ENCODE data around the gene ZBTB43. TPM values are rescaled to one million over a fixed set of nuclear protein-coding genes. Genes with fewer than 3 reads are reported as not detected.
A peak's percentile ranks its signal among the peaks of the same experiment; 100 is the strongest.

ZBTB43 gene
- total RNA-seq, 2 donors from 2014 or later: 17.4 to 24.2 TPM

DNA sequence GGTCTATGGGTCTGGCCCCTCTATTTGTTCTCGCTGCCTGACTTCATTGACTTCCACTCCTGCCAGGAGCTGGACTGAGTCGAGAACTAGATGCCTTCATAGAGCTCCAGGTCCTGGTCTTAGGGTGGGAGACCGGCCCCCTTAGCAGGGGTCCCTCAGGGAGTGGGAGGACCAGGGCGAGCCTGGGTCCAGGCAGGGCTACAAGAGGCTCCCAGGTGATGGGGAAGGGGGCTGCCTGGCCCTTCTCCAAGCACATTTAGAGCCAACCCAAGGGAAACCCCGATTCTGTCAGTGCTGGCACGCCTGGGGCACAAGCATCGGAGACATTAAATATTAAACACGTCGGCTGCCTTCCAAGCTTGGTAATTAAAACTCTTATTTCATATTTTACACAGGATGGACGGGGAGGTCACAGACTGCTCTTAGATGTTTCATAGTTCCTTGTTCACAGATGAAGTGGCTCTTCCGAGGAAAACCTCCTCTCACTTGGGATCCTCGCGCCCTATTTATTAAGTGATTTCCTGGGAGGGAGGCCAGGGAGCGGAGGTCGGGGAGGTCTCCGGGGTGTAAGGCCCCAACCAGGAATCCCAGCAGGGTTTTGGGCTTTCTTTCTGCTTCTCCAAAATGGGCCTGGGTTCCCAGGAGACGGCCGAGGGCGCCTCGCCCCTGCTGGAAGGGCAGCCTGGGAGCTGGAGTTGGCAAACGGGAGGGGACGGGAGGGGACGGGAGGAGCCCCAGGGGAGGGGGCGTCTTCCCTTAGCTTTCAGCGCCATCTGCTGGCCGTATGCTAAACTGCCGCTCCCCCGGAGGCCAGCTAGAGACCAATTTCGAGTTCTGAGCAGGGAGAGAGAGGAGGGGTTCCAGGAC, 23.4 kb upstream of the ZBTB43 start:
- H3K27me3 ChIP-seq (ENCODE audit: control insufficient read depth, insufficient read depth, low read length, poor library complexity, severe bottlenecking): peaks cover 1% of the 10 kb centered on the region
- Mint-ChIP-seq H3K27ac (no peak overlapping the region), H3K9me3 (no peaks in the 10 kb centered on the region), H3K4me1 (no peaks in the 10 kb centered on the region), H3K4me3 (no peak overlapping the region), H3K36me3 (ENCODE audit: low read depth) (no peaks in the 10 kb centered on the region), H3K27me3 (ENCODE audit: insufficient read depth) (peaks cover 21% of the 10 kb centered on the region)
- no peaks in the 10 kb centered on the region for H3K36me3 ChIP-seq (ENCODE audit: control insufficient read depth, insufficient read depth, low read length)
- H3K9ac ChIP-seq (ENCODE audit: extremely low read depth, low read length, poor library complexity, severe bottlenecking): no peak overlapping the region
- H3K4me1 ChIP-seq (ENCODE audit: control insufficient read depth, insufficient read depth, low read length): no peaks in the 10 kb centered on the region
- no peak overlapping the region for H3K4me3 ChIP-seq (ENCODE audit: low read length)
- 47 to 72% methylated on average over 16 to 29 of the region's 29 CpGs for WGBS, 2 experiments (ENCODE audit: insufficient coverage in 1 of 2, insufficient read length in 1 of 2)
- TF ChIP-seq, protein P1, sequence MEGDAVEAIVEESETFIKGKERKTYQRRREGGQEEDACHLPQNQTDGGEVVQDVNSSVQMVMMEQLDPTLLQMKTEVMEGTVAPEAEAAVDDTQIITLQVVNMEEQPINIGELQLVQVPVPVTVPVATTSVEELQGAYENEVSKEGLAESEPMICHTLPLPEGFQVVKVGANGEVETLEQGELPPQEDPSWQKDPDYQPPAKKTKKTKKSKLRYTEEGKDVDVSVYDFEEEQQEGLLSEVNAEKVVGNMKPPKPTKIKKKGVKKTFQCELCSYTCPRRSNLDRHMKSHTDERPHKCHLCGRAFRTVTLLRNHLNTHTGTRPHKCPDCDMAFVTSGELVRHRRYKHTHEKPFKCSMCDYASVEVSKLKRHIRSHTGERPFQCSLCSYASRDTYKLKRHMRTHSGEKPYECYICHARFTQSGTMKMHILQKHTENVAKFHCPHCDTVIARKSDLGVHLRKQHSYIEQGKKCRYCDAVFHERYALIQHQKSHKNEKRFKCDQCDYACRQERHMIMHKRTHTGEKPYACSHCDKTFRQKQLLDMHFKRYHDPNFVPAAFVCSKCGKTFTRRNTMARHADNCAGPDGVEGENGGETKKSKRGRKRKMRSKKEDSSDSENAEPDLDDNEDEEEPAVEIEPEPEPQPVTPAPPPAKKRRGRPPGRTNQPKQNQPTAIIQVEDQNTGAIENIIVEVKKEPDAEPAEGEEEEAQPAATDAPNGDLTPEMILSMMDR (conservative IDR thresholded peaks at IDR 0.05): peak; percentile 98
- DNase-seq: peak; percentile 98
- H3K9me3 ChIP-seq (ENCODE audit: control insufficient read depth, low read length): no peaks in the 10 kb centered on the region
- H3K27ac ChIP-seq (ENCODE audit: low read depth, low read length): no peak overlapping the region

DNA sequence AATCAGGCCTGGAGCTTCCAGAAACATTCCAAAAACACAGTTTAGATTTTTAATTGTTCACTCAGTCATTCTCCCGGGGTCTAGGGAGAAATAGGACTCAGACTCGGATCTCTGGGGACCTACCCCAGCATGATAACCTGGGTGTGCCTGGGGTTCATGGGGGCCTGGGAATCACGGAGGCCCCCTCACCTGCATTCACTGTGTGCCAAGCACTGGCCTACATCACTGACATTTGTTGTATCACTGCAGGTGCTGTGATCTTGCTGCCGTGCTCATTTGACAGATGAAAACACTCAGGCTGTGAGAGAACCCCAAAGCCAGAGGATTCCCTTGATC, 22.8 kb upstream of the ZBTB43 start:
- H3K27ac Mint-ChIP-seq: no peak overlapping the region
- Histone ChIP-seq H3K27me3 (ENCODE audit: control insufficient read depth, insufficient read depth, low read length, poor library complexity, severe bottlenecking) (peaks cover 3% of the 10 kb centered on the region), H3K4me3 (ENCODE audit: low read length) (no peak overlapping the region), H3K36me3 (ENCODE audit: control insufficient read depth, insufficient read depth, low read length) (no peaks in the 10 kb centered on the region), H3K27ac (ENCODE audit: low read depth, low read length) (no peak overlapping the region), H3K9ac (ENCODE audit: extremely low read depth, low read length, poor library complexity, severe bottlenecking) (no peak overlapping the region), H3K4me1 (ENCODE audit: control insufficient read depth, insufficient read depth, low read length) (no peaks in the 10 kb centered on the region), H3K9me3 (ENCODE audit: control insufficient read depth, low read length) (no peaks in the 10 kb centered on the region)
- H3K9me3 Mint-ChIP-seq: no peaks in the 10 kb centered on the region
- H3K4me1 Mint-ChIP-seq: no peaks in the 10 kb centered on the region
- H3K36me3 Mint-ChIP-seq (ENCODE audit: low read depth): no peaks in the 10 kb centered on the region
- DNase-seq: no peak
- TF ChIP-seq, protein P1 (conservative IDR thresholded peaks at IDR 0.05): no peak
- peaks cover 27% of the 10 kb centered on the region for H3K27me3 Mint-ChIP-seq (ENCODE audit: insufficient read depth)
- no peak overlapping the region for H3K4me3 Mint-ChIP-seq
- 33 to 42% methylated on average over 3 to 4 of the region's 4 CpGs for WGBS, 2 experiments (ENCODE audit: insufficient coverage in 1 of 2, insufficient read length in 1 of 2)

DNA sequence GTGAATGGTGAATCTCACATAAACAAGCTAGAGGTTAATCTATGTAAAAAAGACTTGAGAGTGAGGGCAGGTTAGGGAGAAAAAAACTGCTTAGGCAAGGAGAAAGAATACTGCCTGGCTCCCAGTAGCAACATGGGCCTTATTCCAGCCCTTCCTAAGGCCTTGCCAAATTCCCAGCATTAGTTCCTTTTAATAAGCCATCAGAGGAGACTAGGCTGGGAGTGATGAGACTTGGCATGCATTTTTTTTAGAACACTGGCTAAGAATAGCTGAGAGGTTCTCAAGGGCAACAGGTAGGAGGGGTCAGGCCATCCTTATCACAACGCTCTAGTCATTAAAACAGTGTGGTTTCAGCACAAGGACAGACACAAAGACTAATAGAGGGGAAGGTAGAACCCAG, 20.9 kb upstream of the ZBTB43 start:
- TF ChIP-seq, protein P1 (conservative IDR thresholded peaks at IDR 0.05): no peak
- H3K36me3 Mint-ChIP-seq (ENCODE audit: low read depth): no peaks in the 10 kb centered on the region
- Histone ChIP-seq H3K4me1 (ENCODE audit: control insufficient read depth, insufficient read depth, low read length) (no peaks in the 10 kb centered on the region), H3K27me3 (ENCODE audit: control insufficient read depth, insufficient read depth, low read length, poor library complexity, severe bottlenecking) (peaks cover 14% of the 10 kb centered on the region), H3K27ac (ENCODE audit: low read depth, low read length) (no peak overlapping the region), H3K4me3 (ENCODE audit: low read length) (no peak overlapping the region), H3K9me3 (ENCODE audit: control insufficient read depth, low read length) (no peaks in the 10 kb centered on the region), H3K9ac (ENCODE audit: extremely low read depth, low read length, poor library complexity, severe bottlenecking) (no peak overlapping the region), H3K36me3 (ENCODE audit: control insufficient read depth, insufficient read depth, low read length) (no peaks in the 10 kb centered on the region)
- H3K4me3 Mint-ChIP-seq: no peak overlapping the region
- H3K27me3 Mint-ChIP-seq (ENCODE audit: insufficient read depth): peaks cover 43% of the 10 kb centered on the region
- no peaks in the 10 kb centered on the region for H3K9me3 Mint-ChIP-seq
- DNase-seq: no peak
- no peak overlapping the region for H3K27ac Mint-ChIP-seq
- no peaks in the 10 kb centered on the region for H3K4me1 Mint-ChIP-seq
- WGBS, 2 experiments (ENCODE audit: insufficient coverage in 1 of 2, insufficient read length in 1 of 2): 75 to 83% methylated on average over 1 of the region's 1 CpG

Measured in endodermal cell (in vitro differentiated cells).